Measurements from ENCODE around the gene WBP11.
"Not testable (repeated sequence)": the region's sequence is repeated elsewhere in the genome, so short reads cannot be mapped to it uniquely, and the experiment has no call there.

Gene WBP11

DNA sequence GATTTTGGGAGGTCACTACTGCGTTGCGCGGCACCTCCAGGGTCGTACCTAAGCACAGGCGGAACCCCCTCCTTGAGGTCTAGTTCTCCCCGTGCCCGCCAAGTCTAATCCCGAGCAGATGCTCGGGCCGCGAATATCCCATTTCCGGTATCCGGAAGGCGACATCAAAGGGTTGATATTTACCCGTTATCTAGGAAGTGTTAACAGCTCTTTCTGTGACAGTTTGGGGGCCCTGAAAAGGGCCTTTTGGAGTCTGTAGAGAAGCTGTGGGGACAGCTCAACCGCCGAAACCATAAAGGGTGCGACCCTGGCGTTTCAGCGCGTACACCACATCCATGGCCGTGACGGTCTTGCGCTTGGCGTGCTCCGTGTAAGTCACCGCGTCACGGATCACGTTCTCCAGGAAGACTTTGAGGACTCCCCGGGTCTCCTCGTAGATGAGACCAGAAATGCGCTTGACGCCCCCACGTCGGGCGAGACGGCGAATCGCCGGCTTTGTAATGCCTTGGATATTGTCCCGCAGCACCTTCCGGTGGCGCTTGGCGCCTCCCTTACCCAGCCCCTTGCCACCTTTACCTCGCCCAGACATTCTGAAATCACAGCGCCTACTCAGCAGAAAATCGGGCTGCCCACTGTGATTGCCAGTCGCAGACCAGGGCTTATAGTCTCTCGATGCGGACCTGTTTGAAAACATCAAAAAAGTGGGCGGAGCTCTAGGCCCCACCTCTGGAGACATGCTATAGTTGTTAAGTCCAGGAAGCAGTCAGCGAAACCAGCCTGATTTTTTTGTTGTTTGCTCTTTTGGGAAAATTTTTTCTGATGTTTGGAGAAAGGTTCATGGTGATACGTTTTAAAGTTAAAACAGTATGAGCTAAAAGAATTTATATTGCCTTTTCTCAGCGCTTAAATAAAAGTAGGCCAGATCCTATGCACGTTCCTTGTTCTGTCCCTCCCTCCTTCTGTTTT is 32.5 kb downstream of the WBP11 start:
- peak; percentile 88 for DNase-seq

DNA sequence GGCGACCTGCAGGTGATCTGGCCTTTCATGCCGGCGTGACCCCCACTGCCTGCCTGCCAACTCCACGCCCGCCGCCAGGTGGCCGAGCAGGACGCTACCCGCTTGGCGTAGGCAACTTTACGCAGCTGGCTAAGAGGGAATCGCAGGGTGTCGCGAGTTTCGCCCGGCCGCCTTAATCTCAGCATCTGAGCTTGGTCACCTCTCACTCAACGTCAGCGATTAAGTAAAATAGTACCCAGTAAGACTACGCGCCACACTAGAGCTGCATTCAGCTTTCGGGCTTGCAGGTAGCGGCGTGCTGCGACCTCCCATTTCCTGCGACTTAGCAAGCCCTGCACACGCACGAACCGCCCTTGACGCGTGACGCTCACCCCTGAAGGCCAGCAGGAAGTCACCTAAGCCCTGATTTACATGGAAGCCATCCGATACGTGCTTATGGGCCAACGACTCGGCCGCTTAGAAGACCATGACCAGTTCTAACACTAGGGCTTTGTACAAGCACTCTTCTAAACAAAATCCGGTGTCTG is 33.2 kb downstream of the WBP11 start:
- peak; percentile 43 for DNase-seq

DNA sequence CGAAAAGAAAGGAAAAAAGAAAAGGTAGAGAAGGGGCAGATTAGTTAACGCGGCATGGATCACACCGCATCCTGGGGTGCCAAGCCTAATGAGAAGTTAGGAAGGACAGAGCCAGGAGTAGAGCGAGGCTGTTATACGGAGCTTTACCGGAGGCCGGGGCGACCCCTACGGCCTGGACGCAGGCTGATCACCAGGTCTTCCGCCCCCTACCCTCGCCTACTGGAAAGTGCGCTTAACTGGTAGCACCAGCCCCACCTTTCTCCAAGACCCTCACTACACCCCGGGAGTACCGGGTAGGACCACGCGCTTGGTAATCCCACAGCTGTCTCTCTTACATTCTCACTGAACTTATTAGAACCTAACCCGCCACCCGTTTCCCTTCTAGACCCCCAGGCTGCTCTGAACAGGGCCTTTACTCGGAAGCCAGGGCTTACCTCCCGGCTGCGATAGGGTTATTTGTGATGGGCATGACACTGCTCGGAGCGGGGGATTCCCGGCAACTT is 33.8 kb downstream of the WBP11 start:
- no peak for DNase-seq

- no peak for DNase-seq
These were observed 34.4 kb downstream of the WBP11 start for GRCh38 chr12:14768823-14769405.

DNA sequence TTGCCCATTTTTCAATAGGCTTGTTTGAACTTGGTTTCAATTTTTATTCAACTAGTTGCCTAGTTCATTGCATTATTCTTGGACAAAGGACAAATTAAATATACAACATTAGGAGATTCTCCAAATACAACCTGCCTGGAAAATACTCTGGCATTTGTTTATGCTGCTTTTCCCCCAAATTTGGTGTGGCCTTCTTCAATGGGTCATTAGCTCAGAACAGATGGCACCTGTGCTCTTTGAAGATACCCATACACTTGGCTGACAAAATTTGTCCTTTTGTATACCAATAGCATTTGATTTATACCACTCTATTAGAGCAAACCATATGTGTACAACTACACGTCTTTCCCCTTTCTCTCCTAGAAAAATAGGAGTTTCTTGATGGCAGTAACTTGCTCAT is 35.7 kb downstream of the WBP11 start:
- DNase-seq, result no peak

GRCh38 chr12:14766649-14767215 is 36.5 kb downstream of the WBP11 start:
- DNase-seq, result no peak

GRCh38 chr12:14766020-14766419 is 37.3 kb downstream of the WBP11 start:
- not testable (repeated sequence) for DNase-seq

- no peak for DNase-seq
These were observed 37.9 kb downstream of the WBP11 start for GRCh38 chr12:14765398-14765797.

DNA sequence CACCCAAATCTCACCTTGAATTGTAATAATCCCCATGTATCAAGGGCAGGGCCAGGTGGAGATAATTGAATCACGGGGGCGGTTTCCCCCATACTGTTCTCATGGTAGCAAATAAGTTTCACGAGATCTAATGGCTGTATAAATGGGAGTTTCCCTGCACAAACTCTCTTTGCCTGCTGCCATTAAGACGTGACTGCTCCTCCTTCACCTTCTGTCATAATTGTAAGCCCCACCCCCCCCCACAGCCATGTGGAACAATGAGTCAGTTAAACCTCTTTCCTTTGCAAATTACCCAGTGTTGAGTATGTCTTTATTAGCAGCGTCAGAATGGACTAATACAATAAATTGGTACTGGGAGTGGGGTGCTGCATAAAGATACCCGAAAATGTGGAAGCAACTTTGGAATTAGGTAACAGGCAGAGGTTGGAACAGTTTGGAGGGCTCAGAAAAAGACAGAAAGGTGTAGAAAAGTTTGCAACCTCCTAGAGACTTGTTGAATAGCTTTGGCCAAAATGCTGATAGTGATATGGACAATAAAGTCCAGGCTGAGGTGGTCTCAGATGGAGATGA is 43.5 kb downstream of the WBP11 start:
- DNase-seq, result not testable (repeated sequence)

DNA sequence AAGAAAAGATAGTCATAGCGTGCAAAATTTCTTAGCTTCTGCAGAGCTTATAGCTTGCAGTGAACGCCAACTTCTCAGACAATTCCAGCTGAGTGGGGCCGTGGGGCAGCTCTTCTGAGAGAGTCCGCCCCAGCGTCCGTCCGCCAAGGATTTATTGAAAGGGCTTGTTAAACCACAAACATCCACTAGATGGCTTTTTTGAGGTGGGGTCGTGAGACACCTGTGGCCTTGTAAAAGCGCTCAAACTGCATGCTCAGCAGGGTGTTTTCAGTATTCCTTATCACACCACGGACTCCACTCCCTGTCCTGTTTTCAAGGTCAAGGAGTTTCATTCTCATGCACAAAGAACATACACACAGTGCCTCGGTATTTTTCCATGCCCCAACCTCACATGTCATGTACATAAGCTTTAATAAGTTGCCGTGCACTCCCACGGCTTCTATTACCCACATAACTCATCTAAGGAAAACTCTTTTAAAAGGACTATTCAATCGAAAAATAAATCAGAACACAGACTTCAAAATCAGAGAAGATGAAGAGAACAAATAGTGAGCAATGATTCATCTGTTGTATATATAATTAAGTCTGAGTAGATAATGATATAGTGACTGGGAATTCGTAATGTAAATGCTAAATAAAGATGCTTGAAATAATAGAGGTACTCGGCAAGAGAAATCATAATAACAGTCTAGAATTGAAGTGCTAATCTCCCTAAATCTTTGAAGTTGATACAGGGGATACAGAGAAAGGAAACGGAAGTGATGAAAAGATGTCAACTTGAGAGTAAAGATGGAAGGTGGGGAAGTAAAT is 46.7 kb downstream of the WBP11 start:
- peak; percentile 22 for DNase-seq

- DNase-seq, result no peak
These were observed 51.3 kb downstream of the WBP11 start for GRCh38 chr12:14751986-14752385.

DNA sequence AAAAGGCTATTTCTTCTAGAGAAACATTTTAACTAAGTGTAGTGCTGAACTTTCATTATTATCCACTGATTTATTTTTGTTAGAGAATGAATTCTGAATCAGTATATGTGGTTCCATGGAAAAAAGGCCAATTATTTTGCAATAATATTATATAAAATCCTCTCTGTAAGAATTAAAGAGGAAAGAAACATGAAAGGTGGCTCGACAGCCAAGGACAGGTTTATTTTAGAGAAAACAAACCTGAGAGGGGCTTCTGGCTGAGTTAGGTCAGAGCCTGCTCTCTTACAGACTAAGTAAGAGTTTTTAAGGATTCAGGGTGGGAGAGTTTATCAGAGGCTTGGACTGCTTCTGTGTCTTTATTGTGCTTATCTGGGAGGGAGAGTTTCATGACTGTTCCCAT is 60.2 kb downstream of the WBP11 start:
- no peak for DNase-seq

GRCh38 chr12:14741942-14742341 is 61.3 kb downstream of the WBP11 start:
- no peak for DNase-seq

- DNase-seq, result no peak
These were observed 62.1 kb downstream of the WBP11 start for GRCh38 chr12:14741153-14741552.

- DNase-seq, result not testable (repeated sequence)
These were observed 66.8 kb downstream of the WBP11 start for GRCh38 chr12:14736441-14736840.

All from NCI-H2227 treated with DMSO at 0.1 percent for 48 hours (cell line).